GM18868 (cell line): Measurements from ENCODE around the gene PHF20.
"Not testable (repeated sequence)": the region's sequence is repeated elsewhere in the genome, so short reads cannot be mapped to it uniquely, and the experiment has no call there.

Experiments used
- ATAC-seq: cut with Tn5 transposase; IDR thresholded peaks from one replicate; pipeline ENCODE4 v1.9.1; 2021; ENCODE audit warnings: mild to moderate bottlenecking, moderate library complexity; ENCODE audit not compliant: unreplicated experiment

The PHF20 gene

GRCh38 chr20:35831971-35832370, 60.2 kb downstream of the PHF20 start:
- no peak for ATAC-seq

- ATAC-seq = no peak
Measured at GRCh38 chr20:35833241-35833640, 61.4 kb downstream of the PHF20 start.

- no peak for ATAC-seq
Measured at GRCh38 chr20:35837577-35838195, 65.9 kb downstream of the PHF20 start.

GRCh38 chr20:35838205-35838604, 66.4 kb downstream of the PHF20 start:
- no peak for ATAC-seq

- ATAC-seq = no peak
Measured at GRCh38 chr20:35839904-35840303, 68.1 kb downstream of the PHF20 start.

- no peak for ATAC-seq
Measured at GRCh38 chr20:35840421-35840820, 68.6 kb downstream of the PHF20 start.

GRCh38 chr20:35842361-35842760, 70.5 kb downstream of the PHF20 start:
- no peak for ATAC-seq

GRCh38 chr20:35843894-35844293, 72.1 kb downstream of the PHF20 start:
- not testable (repeated sequence) for ATAC-seq

GRCh38 chr20:35845561-35845960, 73.7 kb downstream of the PHF20 start:
- no peak for ATAC-seq

- ATAC-seq = no peak
Measured at GRCh38 chr20:35849706-35850105, 77.9 kb downstream of the PHF20 start.

- ATAC-seq = not testable (repeated sequence)
Measured at GRCh38 chr20:35851659-35852058, 79.8 kb downstream of the PHF20 start.

- ATAC-seq = no peak
Measured at GRCh38 chr20:35854713-35855348, 83.0 kb downstream of the PHF20 start.

GRCh38 chr20:35855641-35856040, 83.8 kb downstream of the PHF20 start:
- not testable (repeated sequence) for ATAC-seq

- ATAC-seq = no peak
Measured at GRCh38 chr20:35856866-35857265, 85.1 kb downstream of the PHF20 start.

- no peak for ATAC-seq
Measured at GRCh38 chr20:35866418-35867202, 94.8 kb downstream of the PHF20 start.

- no peak for ATAC-seq
Measured at GRCh38 chr20:35870541-35871258, 98.9 kb downstream of the PHF20 start.

- no peak for ATAC-seq
Measured at GRCh38 chr20:35871259-35871771, 99.5 kb downstream of the PHF20 start.

GRCh38 chr20:35876033-35876320, 104.2 kb downstream of the PHF20 start:
- ATAC-seq = no peak

- ATAC-seq = no peak
Measured at GRCh38 chr20:35877611-35878010, 105.8 kb downstream of the PHF20 start.

- no peak for ATAC-seq
Measured at GRCh38 chr20:35878113-35878625, 106.4 kb downstream of the PHF20 start.

GRCh38 chr20:35881676-35882075, 109.9 kb downstream of the PHF20 start:
- ATAC-seq = no peak
